ENCODE results near the gene UNC13D. TPM values are rescaled to one million over a fixed set of nuclear protein-coding genes. Genes with fewer than 3 reads are reported as not detected.
A peak's percentile ranks its signal among the peaks of the same experiment; 100 is the strongest.
"Not testable (repeated sequence)": the region's sequence is repeated elsewhere in the genome, so short reads cannot be mapped to it uniquely, and the experiment has no call there.

The UNC13D gene
- total and polyA plus RNA-seq, 8 donors = 4.7 to 29.0 (median 12.6) TPM

DNA sequence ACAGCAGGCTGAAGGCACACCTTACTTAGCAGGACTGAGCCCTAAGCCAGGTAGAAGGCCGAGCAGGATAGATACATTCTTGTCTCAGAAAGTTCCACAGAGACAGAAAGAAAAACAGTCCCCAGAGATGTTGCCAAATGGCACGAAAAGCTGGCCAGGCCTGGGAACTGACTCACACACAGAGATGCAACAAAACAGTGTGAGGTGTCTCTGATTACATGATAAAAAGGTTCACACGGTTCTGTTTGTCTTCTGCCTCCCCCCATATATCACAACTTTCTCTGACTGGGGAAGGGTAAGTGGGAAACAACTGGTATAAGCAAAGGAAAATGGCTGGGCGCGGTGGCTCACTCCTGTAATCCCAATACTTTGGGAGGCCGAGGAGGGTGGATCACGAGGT is 9.2 kb upstream of the UNC13D start:
- TF ChIP-seq, protein P1, sequence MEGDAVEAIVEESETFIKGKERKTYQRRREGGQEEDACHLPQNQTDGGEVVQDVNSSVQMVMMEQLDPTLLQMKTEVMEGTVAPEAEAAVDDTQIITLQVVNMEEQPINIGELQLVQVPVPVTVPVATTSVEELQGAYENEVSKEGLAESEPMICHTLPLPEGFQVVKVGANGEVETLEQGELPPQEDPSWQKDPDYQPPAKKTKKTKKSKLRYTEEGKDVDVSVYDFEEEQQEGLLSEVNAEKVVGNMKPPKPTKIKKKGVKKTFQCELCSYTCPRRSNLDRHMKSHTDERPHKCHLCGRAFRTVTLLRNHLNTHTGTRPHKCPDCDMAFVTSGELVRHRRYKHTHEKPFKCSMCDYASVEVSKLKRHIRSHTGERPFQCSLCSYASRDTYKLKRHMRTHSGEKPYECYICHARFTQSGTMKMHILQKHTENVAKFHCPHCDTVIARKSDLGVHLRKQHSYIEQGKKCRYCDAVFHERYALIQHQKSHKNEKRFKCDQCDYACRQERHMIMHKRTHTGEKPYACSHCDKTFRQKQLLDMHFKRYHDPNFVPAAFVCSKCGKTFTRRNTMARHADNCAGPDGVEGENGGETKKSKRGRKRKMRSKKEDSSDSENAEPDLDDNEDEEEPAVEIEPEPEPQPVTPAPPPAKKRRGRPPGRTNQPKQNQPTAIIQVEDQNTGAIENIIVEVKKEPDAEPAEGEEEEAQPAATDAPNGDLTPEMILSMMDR (IDR thresholded peaks at IDR 0.05) = no peak
- DNase-seq (no peak), ATAC-seq (no peak), FAIRE-seq (no peak)
- Histone ChIP-seq H3K4me1 (peaks cover 20 to 24% (median 21%) of the 10 kb centered on the region in 3 donors), H3K27ac (peak overlapping the region in 2 of 4 donors; percentile 98 to 100), H3K4me3 (peak overlapping the region in 1 of 4 donors; percentile 54), H3K27me3 (no peaks in the 10 kb centered on the region), H3K36me3 (peaks cover 0 to 31% (median 16%) of the 10 kb centered on the region in 3 donors), H3K9me3 (no peaks in the 10 kb centered on the region)
- WGBS, 2 donors = 61 to 71% methylated on average over 7 of the region's 7 CpGs
- intact Hi-C loops (cut with DNase I) = no loop called here

DNA sequence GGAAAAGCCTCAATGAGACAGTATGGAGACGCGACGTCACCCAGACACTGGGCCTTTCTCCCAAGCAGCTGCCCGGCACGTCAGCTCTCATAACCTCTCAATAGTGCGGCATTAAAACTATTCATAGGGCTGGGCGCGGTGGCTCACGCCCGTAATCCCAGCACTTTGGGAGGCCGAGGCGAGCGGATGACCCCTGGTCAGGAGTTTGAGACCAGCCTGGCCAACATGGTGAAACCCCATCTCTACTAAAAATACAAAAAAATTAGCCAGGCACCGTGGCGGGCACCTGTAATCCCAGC is 7.4 kb upstream of the UNC13D start:
- H3K9me3 ChIP-seq; intact Hi-C loops (cut with DNase I); ATAC-seq; H3K27me3 ChIP-seq; DNase-seq; H3K4me3 ChIP-seq; H3K27ac ChIP-seq; FAIRE-seq: not testable (repeated sequence)
- Histone ChIP-seq H3K4me1 (peaks cover 37 to 41% (median 37%) of the 10 kb centered on the region in 3 donors), H3K36me3 (peaks cover 0 to 45% (median 19%) of the 10 kb centered on the region in 3 donors)
- 93% methylated on average over 15 of the region's 15 CpGs for WGBS, 2 donors

DNA sequence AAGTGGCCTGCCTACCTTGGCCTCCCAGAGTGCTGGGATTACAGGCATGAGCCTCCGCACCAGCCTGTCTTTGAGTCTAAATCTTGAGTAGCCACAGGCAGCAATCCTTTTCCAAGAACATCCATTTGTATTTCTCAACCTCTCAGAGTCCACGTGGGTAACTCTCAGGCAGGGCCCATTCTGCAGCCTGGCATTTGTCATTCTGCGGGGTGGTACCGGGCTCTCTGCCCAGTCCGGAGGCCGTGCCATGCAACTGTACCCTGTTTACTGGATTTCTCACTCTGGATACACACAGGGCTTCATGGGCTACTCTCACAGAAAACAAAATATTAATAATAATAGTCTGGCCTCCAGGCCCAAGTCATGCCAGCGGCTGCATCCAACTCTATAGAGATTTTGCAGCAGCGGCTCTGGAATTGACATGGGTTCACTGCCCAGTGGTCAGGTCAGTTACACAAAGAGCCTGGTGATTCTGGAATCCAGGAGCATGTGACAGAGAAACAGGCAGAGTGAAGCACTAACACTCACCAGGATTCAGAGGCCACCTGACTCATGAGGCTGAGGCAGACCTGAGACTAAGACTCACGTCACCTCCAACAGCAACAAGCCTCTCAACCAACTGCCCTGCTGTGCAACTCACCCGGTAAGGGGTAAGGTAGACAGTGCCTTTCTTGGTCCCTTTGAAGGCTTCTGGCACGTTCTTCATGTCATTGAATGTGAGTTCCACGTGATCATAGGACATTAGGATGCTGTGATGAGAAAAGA is 6.9 kb upstream of the UNC13D start:
- H3K4me1 ChIP-seq = peaks cover 42 to 46% (median 43%) of the 10 kb centered on the region in 3 donors
- ATAC-seq (no peak), FAIRE-seq (no peak), DNase-seq (no peak)
- H3K4me3 ChIP-seq = no peak overlapping the region
- H3K27me3 ChIP-seq = no peaks in the 10 kb centered on the region
- H3K27ac ChIP-seq = peak overlapping the region in 2 of 4 donors; percentile 1 to 93
- WGBS, 2 donors = 81 to 86% methylated on average over 12 of the region's 12 CpGs
- intact Hi-C loops (cut with DNase I) = no loop called here
- TF ChIP-seq, protein P1 (IDR thresholded peaks at IDR 0.05) = no peak
- no peaks in the 10 kb centered on the region for H3K9me3 ChIP-seq
- peaks cover 0 to 49% (median 19%) of the 10 kb centered on the region in 3 donors for H3K36me3 ChIP-seq

DNA sequence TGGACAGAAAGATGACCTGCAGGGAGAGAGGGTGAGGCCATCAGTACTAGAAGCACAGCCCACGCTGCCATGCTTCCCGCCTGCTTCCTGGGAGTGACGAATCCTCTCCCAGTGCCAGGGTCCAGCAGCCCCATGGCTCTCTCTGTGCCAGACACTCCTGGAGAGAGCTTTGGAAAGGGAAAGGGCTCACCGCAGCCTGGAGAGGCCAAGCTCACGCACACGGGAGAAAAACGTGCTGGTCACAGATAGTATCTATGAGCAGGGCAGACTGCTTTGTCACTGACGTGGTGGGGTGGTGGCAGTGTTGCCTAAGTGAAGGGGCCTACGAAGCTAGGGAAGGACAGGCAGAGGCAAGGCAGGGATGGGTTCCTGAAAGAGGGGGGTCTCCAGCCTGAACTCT is 5.5 kb upstream of the UNC13D start:
- no peaks in the 10 kb centered on the region for H3K27me3 ChIP-seq
- peaks cover 55 to 60% (median 56%) of the 10 kb centered on the region in 3 donors for H3K4me1 ChIP-seq
- WGBS, 2 donors = 76 to 78% methylated on average over 9 of the region's 9 CpGs
- no peak for FAIRE-seq
- intact Hi-C loops (cut with DNase I) = no loop called here
- H3K4me3 ChIP-seq = no peak overlapping the region
- TF ChIP-seq, protein P1 (IDR thresholded peaks at IDR 0.05) = no peak
- no peaks in the 10 kb centered on the region for H3K9me3 ChIP-seq
- DNase-seq = peak in 1 of 6 donors; percentile 51
- H3K36me3 ChIP-seq = peaks cover 0 to 50% (median 19%) of the 10 kb centered on the region in 3 donors
- peak overlapping the region in 3 of 4 donors; percentile 89 to 95 (median 93) for H3K27ac ChIP-seq
- ATAC-seq = no peak

DNA sequence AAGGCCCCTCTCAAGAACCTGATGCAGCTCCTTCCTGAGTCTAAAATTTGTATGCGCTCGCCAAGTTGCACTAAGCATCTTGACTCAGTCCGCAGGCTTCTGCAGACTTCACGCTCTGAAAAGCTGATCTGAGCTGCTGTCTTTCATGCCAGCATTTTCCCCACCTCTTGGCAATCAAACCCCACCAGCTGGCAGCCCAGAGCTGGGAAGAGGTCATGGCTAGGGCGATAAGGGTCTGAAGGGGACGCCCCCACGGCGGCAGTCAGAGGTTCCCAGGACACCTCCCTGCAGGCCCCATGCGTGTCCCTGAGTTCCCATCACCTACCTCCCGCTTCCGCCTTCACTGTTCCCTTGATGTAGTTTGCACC is 5.1 kb upstream of the UNC13D start:
- FAIRE-seq = no peak
- DNase-seq = peak in 1 of 6 donors; percentile 57
- WGBS, 2 donors = 61 to 64% methylated on average over 11 of the region's 11 CpGs
- Histone ChIP-seq H3K27ac (peak overlapping the region; percentile 89 to 95 (median 92)), H3K4me3 (no peak overlapping the region), H3K36me3 (peaks cover 0 to 50% (median 19%) of the 10 kb centered on the region in 3 donors), H3K9me3 (no peaks in the 10 kb centered on the region), H3K4me1 (peaks cover 56 to 64% (median 57%) of the 10 kb centered on the region in 3 donors), H3K27me3 (no peaks in the 10 kb centered on the region)
- intact Hi-C loops (cut with DNase I) = no loop called here
- no peak for ATAC-seq
- TF ChIP-seq, protein P1 (IDR thresholded peaks at IDR 0.05) = no peak

Measured in pancreas (tissue), 10 donors.